ENCODE data around the gene HSD17B1. TPM values are rescaled to one million over a fixed set of nuclear protein-coding genes. Genes with fewer than 3 reads are reported as not detected.

HSD17B1 gene
- total RNA-seq, 4 donors from 2014 or later = 1.6 to 8.7 (median 3.4) TPM

- TF ChIP-seq CTCF (IDR thresholded peaks at IDR 0.05) = no peak
- ATAC-seq (ENCODE audit: low FRiP score) = no peak
- no peak for DNase-seq (ENCODE audit: low spot score)
Observed at GRCh38 chr17:42590886-42591285, 38.2 kb downstream of the HSD17B1 start.

GRCh38 chr17:42591411-42591810, 38.7 kb downstream of the HSD17B1 start:
- no peak for DNase-seq (ENCODE audit: low spot score)
- no peak for ATAC-seq (ENCODE audit: low FRiP score)
- TF ChIP-seq CTCF (IDR thresholded peaks at IDR 0.05) = no peak

GRCh38 chr17:42596386-42596785, 43.7 kb downstream of the HSD17B1 start:
- DNase-seq (ENCODE audit: low spot score) (no peak), ATAC-seq (ENCODE audit: low FRiP score) (no peak)
- TF ChIP-seq CTCF (IDR thresholded peaks at IDR 0.05) = no peak

- DNase-seq (ENCODE audit: low spot score) (no peak), ATAC-seq (ENCODE audit: low FRiP score) (no peak)
Observed at GRCh38 chr17:42598905-42599304, 46.2 kb downstream of the HSD17B1 start.

GRCh38 chr17:42603318-42603717, 50.6 kb downstream of the HSD17B1 start:
- DNase-seq (ENCODE audit: low spot score) = no peak
- no peak for TF ChIP-seq CTCF (IDR thresholded peaks at IDR 0.05)

More at GRCh38 chr17:42598905-42599304, 46.2 kb downstream of the HSD17B1 start:
- no peak for TF ChIP-seq CTCF (IDR thresholded peaks at IDR 0.05)

More at GRCh38 chr17:42603318-42603717, 50.6 kb downstream of the HSD17B1 start:
- ATAC-seq (ENCODE audit: low FRiP score) = no peak

Other genes starting within 250 kb of the HSD17B1 start
- gene STAT3, start 164.5 kb upstream of the HSD17B1 start, total RNA-seq = 100 to 1,000 TPM; 214 to 433 (median 280) TPM
- 100 to 1,000 TPM; 479 to 598 (median 526) TPM for gene CAVIN1, start 129.7 kb upstream of the HSD17B1 start, total RNA-seq
- gene ATP6V0A1, start 94.0 kb upstream of the HSD17B1 start, total RNA-seq = 100 to 1,000 TPM in 1 of 4 donors, 10 to 100 TPM in 3; 76.7 to 106 (median 89.2) TPM
- gene NAGLU, start 16.7 kb upstream of the HSD17B1 start, total RNA-seq = 10 to 100 TPM; 48.5 to 80.9 (median 57.3) TPM
- 10 to 100 TPM; 21.8 to 33.5 (median 26.2) TPM for gene COASY, start 9.2 kb downstream of the HSD17B1 start, total RNA-seq
- 10 to 100 TPM; 41.8 to 53.0 (median 50.3) TPM for gene MLX, start 14.2 kb downstream of the HSD17B1 start, total RNA-seq
- gene PSMC3IP, start 24.8 kb downstream of the HSD17B1 start, total RNA-seq = 1 to 10 TPM; 1.7 to 4.7 (median 3.3) TPM
- 10 to 100 TPM; 37.0 to 70.3 (median 55.5) TPM for gene RETREG3, start 56.5 kb downstream of the HSD17B1 start, total RNA-seq
- 10 to 100 TPM; 19.8 to 45.8 (median 27.1) TPM for gene TUBG1, start 56.8 kb downstream of the HSD17B1 start, total RNA-seq
- 10 to 100 TPM; 16.5 to 27.9 (median 20.0) TPM for gene TUBG2, start 106.4 kb downstream of the HSD17B1 start, total RNA-seq
- 10 to 100 TPM in 3 of 4 donors, 1 to 10 TPM in 1; 3.8 to 29.6 (median 12.1) TPM for gene PLEKHH3, start 124.1 kb downstream of the HSD17B1 start, total RNA-seq
- gene CCR10, start 128.9 kb downstream of the HSD17B1 start, total RNA-seq = 1 to 10 TPM in 3 of 4 donors, not detected in 1; 1.3 to 3.0 (median 1.9) TPM
- 1 to 10 TPM; 1.8 to 9.0 (median 4.2) TPM for gene CNTNAP1, start 129.6 kb downstream of the HSD17B1 start, total RNA-seq
- gene EZH1, start 192.1 kb downstream of the HSD17B1 start, total RNA-seq = 10 to 100 TPM; 42.0 to 91.1 (median 50.9) TPM
- 10 to 100 TPM; 51.3 to 90.6 (median 68.1) TPM for gene RAMP2, start 208.3 kb downstream of the HSD17B1 start, total RNA-seq
- gene VPS25, start 220.5 kb downstream of the HSD17B1 start, total RNA-seq = 10 to 100 TPM; 44.3 to 53.4 (median 48.4) TPM
- 1 to 10 TPM in 2 of 4 donors, under 1 TPM in 2; 0.50 to 3.9 (median 1.4) TPM for gene WNK4, start 227.7 kb downstream of the HSD17B1 start, total RNA-seq
- gene COA3, start 245.8 kb downstream of the HSD17B1 start, total RNA-seq = 10 to 100 TPM; 39.9 to 82.7 (median 71.2) TPM
- 1 to 10 TPM in 1 of 4 donors, under 1 TPM in 1, not detected in 2; 0.09 to 2.9 TPM for gene CNTD1, start 245.9 kb downstream of the HSD17B1 start, total RNA-seq